Fibroblast of lung (primary cell): ENCODE results near the gene SAMD8. TPM values are rescaled to one million over a fixed set of nuclear protein-coding genes. Genes with fewer than 3 reads are reported as not detected.

Source experiments
- DNase-seq, 2 donors: peaks; one replicate each; pipeline versions ENCODE4 v3.0.0 to v3.0.0-alpha.2; 2010; ENCODE audit warnings: low read depth in 2 of 2
- H2AFZ ChIP-seq: 2 replicates; pipeline ENCODE4 v1.5.1; 2012; ENCODE audit warnings: low read length, control low read depth, inconsistent platforms
- H3K27ac ChIP-seq: 2 replicates; pipeline ENCODE4 v1.5.1; 2011; ENCODE audit warnings: low read length, control low read depth; ENCODE audit not compliant: insufficient read depth
- H3K27me3 ChIP-seq: 2 replicates; pipeline ENCODE4 v1.5.1; 2011; ENCODE audit warnings: mild to moderate bottlenecking, low read length; ENCODE audit not compliant: control insufficient read depth, insufficient read depth
- H3K36me3 ChIP-seq: 2 replicates; pipeline ENCODE4 v1.5.1; 2011; ENCODE audit warnings: low read length; ENCODE audit not compliant: control insufficient read depth, insufficient read depth
- H3K4me1 ChIP-seq: 2 replicates; pipeline ENCODE4 v1.5.1; 2011; ENCODE audit warnings: low read length; ENCODE audit not compliant: control insufficient read depth, insufficient read depth; ENCODE audit errors: extremely low read depth
- H3K4me2 ChIP-seq: 2 replicates; pipeline ENCODE4 v1.5.1; 2011; ENCODE audit warnings: low read length, control low read depth; ENCODE audit not compliant: insufficient read depth; ENCODE audit errors: extremely low read depth
- H3K4me3 ChIP-seq, 4 experiments: fragments of 200-600 bp in 1 of 4; sonication (generic) in 1 of 4; replicated peaks in 1 of 4; 2 replicates each; pipeline ENCODE4 v1.5.1; 2011 to 2016; ENCODE audit warnings: low read length in 4 of 4, low read depth in 3 of 4, mild to moderate bottlenecking in 3 of 4, control low read depth in 2 of 4, inconsistent platforms in 1 of 4, mixed read lengths in 1 of 4; ENCODE audit not compliant: insufficient read depth in 1 of 4; ENCODE audit errors: control extremely low read depth in 1 of 4
- H3K79me2 ChIP-seq: 2 replicates; pipeline ENCODE4 v1.5.1; 2012; ENCODE audit warnings: mild to moderate bottlenecking, low read length, inconsistent platforms; ENCODE audit not compliant: control insufficient read depth, insufficient read depth
- H3K9ac ChIP-seq: 2 replicates; pipeline ENCODE4 v1.5.1; 2011; ENCODE audit warnings: mild to moderate bottlenecking, low read length, control low read depth; ENCODE audit not compliant: insufficient read depth
- H3K9me3 ChIP-seq: 2 replicates; pipeline ENCODE4 v1.5.1; 2012; ENCODE audit warnings: low read depth, low read length; ENCODE audit not compliant: control insufficient read depth, insufficient read depth
- H4K20me1 ChIP-seq: 2 replicates; pipeline ENCODE4 v1.5.1; 2011; ENCODE audit warnings: low read length; ENCODE audit not compliant: control insufficient read depth, insufficient read depth; ENCODE audit errors: extremely low read depth
- EZH2 ChIP-seq: IDR thresholded peaks from 2 replicates; pipeline ENCODE4 v1.5.1; 2012; ENCODE audit warnings: low read length, control low read depth, mild to moderate bottlenecking; ENCODE audit errors: missing control alignments
- polyA plus RNA-seq, 2 donors: library from polyadenylated mRNA; depleted of rRNA in 1 of 2; stranded (reverse) in 1 of 2; unstranded in 1 of 2; fragments of >200 nt; gene quantifications; 2 replicates each; pipeline ENCODE4 v1.2.1, GENCODE V29; 2011 to 2012; ENCODE audit warnings: missing spikeins in 1 of 2
- total RNA-seq: library from RNA; depleted of rRNA; stranded (reverse); fragments of >200 nt; gene quantifications from 2 replicates; pipeline ENCODE4 v1.2.1, GENCODE V29; 2014
- TF ChIP-seq, protein P1 (sequence below), 2 donors: IDR thresholded peaks in 1 of 2; conservative IDR thresholded peaks in 1 of 2; 1 replicate in 1 of 2; 2 replicates in 1 of 2; pipeline ENCODE4 v1.5.1; 2011 to 2012; ENCODE audit warnings: low read length in 2 of 2, control low read depth in 1 of 2, inconsistent platforms in 1 of 2, low read depth in 1 of 2, mild to moderate bottlenecking in 1 of 2

The SAMD8 gene
- total and polyA plus RNA-seq, 2 donors (not counting 1 experiment from before 2014, with no cell fraction given), result 32.5 to 51.5 TPM

GRCh38 chr10:75073442-75073841 is 38.0 kb upstream of the SAMD8 start:
- Histone ChIP-seq H2AFZ (no peak overlapping the region), H3K27me3 (no peaks in the 10 kb centered on the region)
- TF ChIP-seq EZH2, result no peak
- TF ChIP-seq, protein P1, sequence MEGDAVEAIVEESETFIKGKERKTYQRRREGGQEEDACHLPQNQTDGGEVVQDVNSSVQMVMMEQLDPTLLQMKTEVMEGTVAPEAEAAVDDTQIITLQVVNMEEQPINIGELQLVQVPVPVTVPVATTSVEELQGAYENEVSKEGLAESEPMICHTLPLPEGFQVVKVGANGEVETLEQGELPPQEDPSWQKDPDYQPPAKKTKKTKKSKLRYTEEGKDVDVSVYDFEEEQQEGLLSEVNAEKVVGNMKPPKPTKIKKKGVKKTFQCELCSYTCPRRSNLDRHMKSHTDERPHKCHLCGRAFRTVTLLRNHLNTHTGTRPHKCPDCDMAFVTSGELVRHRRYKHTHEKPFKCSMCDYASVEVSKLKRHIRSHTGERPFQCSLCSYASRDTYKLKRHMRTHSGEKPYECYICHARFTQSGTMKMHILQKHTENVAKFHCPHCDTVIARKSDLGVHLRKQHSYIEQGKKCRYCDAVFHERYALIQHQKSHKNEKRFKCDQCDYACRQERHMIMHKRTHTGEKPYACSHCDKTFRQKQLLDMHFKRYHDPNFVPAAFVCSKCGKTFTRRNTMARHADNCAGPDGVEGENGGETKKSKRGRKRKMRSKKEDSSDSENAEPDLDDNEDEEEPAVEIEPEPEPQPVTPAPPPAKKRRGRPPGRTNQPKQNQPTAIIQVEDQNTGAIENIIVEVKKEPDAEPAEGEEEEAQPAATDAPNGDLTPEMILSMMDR (conservative IDR thresholded peaks at IDR 0.05 in 1 of 2, IDR thresholded peaks at IDR 0.05 in 1 of 2; ENCODE audit: low read depth in 1 of 2, low read length in 2 of 2), result no peak

GRCh38 chr10:75074711-75075445 is 36.6 kb upstream of the SAMD8 start:
- DNase-seq, result no peak

More at GRCh38 chr10:75073442-75073841, 38.0 kb upstream of the SAMD8 start:
- DNase-seq, result no peak
- Histone ChIP-seq H3K9me3 (no peaks in the 10 kb centered on the region), H3K79me2 (no peaks in the 10 kb centered on the region), H3K4me3 (no peak overlapping the region), H4K20me1 (no peaks in the 10 kb centered on the region), H3K4me1 (no peaks in the 10 kb centered on the region), H3K27ac (no peak overlapping the region), H3K4me2 (no peak overlapping the region), H3K36me3 (no peaks in the 10 kb centered on the region), H3K9ac (no peak overlapping the region)

GRCh38 chr10:75076348-75076747 is 35.1 kb upstream of the SAMD8 start:
- no peaks in the 10 kb centered on the region for H3K36me3 ChIP-seq
- H3K27ac ChIP-seq, result no peak overlapping the region
- no peaks in the 10 kb centered on the region for H4K20me1 ChIP-seq
- no peak overlapping the region for H3K4me3 ChIP-seq
- TF ChIP-seq EZH2, result no peak
- TF ChIP-seq, protein P1 (conservative IDR thresholded peaks at IDR 0.05 in 1 of 2, IDR thresholded peaks at IDR 0.05 in 1 of 2; ENCODE audit: low read depth in 1 of 2, low read length in 2 of 2), result no peak
- H3K4me2 ChIP-seq, result no peak overlapping the region
- H3K27me3 ChIP-seq, result no peaks in the 10 kb centered on the region
- no peaks in the 10 kb centered on the region for H3K4me1 ChIP-seq
- no peaks in the 10 kb centered on the region for H3K9me3 ChIP-seq
- H3K79me2 ChIP-seq, result no peaks in the 10 kb centered on the region
- H3K9ac ChIP-seq, result no peak overlapping the region
- H2AFZ ChIP-seq, result no peak overlapping the region
- DNase-seq, result no peak

More at GRCh38 chr10:75074711-75075445, 36.6 kb upstream of the SAMD8 start:
- no peaks in the 10 kb centered on the region for H3K27me3 ChIP-seq
- no peak overlapping the region for H3K4me3 ChIP-seq
- no peak overlapping the region for H3K4me2 ChIP-seq
- no peaks in the 10 kb centered on the region for H3K9me3 ChIP-seq
- no peaks in the 10 kb centered on the region for H4K20me1 ChIP-seq
- H2AFZ ChIP-seq, result no peak overlapping the region
- no peaks in the 10 kb centered on the region for H3K36me3 ChIP-seq
- H3K79me2 ChIP-seq, result no peaks in the 10 kb centered on the region
- no peak overlapping the region for H3K9ac ChIP-seq
- TF ChIP-seq EZH2, result no peak
- TF ChIP-seq, protein P1 (conservative IDR thresholded peaks at IDR 0.05 in 1 of 2, IDR thresholded peaks at IDR 0.05 in 1 of 2; ENCODE audit: low read depth in 1 of 2, low read length in 2 of 2), result no peak
- H3K4me1 ChIP-seq, result no peaks in the 10 kb centered on the region
- no peak overlapping the region for H3K27ac ChIP-seq
